NT2/D1 (cell line): ENCODE data around the gene FXN.

Source experiments
- SUZ12 ChIP-seq: IDR thresholded peaks from 2 replicates; pipeline ENCODE4 v1.6.1; 2011; ENCODE audit not compliant: insufficient read length, insufficient read depth; ENCODE audit errors: extremely low read depth
- YY1 ChIP-seq: IDR thresholded peaks from 2 replicates; pipeline ENCODE4 v1.6.1; 2011; ENCODE audit not compliant: insufficient read length, insufficient read depth
- ZNF274 ChIP-seq: IDR thresholded peaks from 2 replicates; pipeline ENCODE4 v1.6.1; 2011; ENCODE audit warnings: mild to moderate bottlenecking, low read depth, low read length

DNA sequence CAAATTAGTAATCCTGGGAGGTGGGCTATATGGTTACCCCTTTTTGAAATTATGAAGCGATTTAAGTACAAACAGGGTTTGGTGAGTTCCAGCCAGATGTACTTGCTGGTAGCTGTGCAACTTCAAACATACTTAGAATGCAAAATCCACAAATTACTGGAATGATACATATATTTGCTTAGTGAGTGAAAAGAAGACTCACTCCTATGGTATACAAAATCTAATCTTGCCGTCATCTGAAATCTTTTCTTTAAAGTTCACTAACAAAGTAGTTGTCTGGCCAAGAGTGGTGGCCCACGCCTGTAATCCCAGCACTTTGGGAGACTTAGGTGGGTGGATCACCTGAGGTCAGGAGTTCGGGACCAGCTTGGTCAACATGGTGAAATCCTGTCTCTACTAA, 73.6 kb downstream of the FXN start:
- no peak for TF ChIP-seq YY1
- no peak for TF ChIP-seq ZNF274
- TF ChIP-seq SUZ12: no peak
